LoVo (cell line): ENCODE measurements around the gene PRKRIP1.
"Not testable (repeated sequence)": the region's sequence is repeated elsewhere in the genome, so short reads cannot be mapped to it uniquely, and the experiment has no call there.

Experiments
- DNase-seq: peaks from one replicate; pipeline ENCODE4 v3.0.0-alpha.2; 2016; ENCODE audit warnings: low spot score

Gene PRKRIP1

GRCh38 chr7:102395873-102396709 lies at the start of gene PRKRIP1:
Gene PRKRIP1 (plus strand): TSS chr7:102396363. CDS start chr7:102396412, 49 bp downstream.
- peak; percentile 95 for DNase-seq

- not testable (repeated sequence) for DNase-seq
These were observed 49.2 kb upstream of the PRKRIP1 start for GRCh38 chr7:102346983-102347382.

- DNase-seq = not testable (repeated sequence)
These were observed 39.8 kb upstream of the PRKRIP1 start, which contains the start of gene SPDYE6 for GRCh38 chr7:102356344-102356743. Gene SPDYE6 (minus strand): TSS chr7:102356444. CDS start chr7:102356023, 421 bp downstream.

- DNase-seq = peak; percentile 99
These were observed 32.4 kb upstream of the PRKRIP1 start for GRCh38 chr7:102363549-102364393.

- DNase-seq = not testable (repeated sequence)
These were observed 31.7 kb upstream of the PRKRIP1 start for GRCh38 chr7:102364394-102364886.

- DNase-seq = not testable (repeated sequence)
These were observed 30.8 kb upstream of the PRKRIP1 start for GRCh38 chr7:102365390-102365789.

- not testable (repeated sequence) for DNase-seq
These were observed 26.1 kb upstream of the PRKRIP1 start for GRCh38 chr7:102370038-102370437.

- DNase-seq = not testable (repeated sequence)
These were observed 23.4 kb upstream of the PRKRIP1 start for GRCh38 chr7:102372796-102373195.

GRCh38 chr7:102376964-102377466 lies 19.1 kb upstream of the PRKRIP1 start:
- no peak for DNase-seq

GRCh38 chr7:102380837-102381236 lies 15.3 kb upstream of the PRKRIP1 start:
- DNase-seq = not testable (repeated sequence)

- DNase-seq = not testable (repeated sequence)
These were observed 14.3 kb upstream of the PRKRIP1 start for GRCh38 chr7:102381696-102382425.

GRCh38 chr7:102387064-102387463 lies 9.1 kb upstream of the PRKRIP1 start:
- DNase-seq = no peak

GRCh38 chr7:102389810-102390209 lies 6.4 kb upstream of the PRKRIP1 start:
- DNase-seq = no peak

- DNase-seq = peak; percentile 83
These were observed 5.3 kb upstream of the PRKRIP1 start for GRCh38 chr7:102390697-102391484.

- no peak for DNase-seq
These were observed 3.8 kb upstream of the PRKRIP1 start for GRCh38 chr7:102392330-102392729.

- peak; percentile 72 for DNase-seq
These were observed 2.7 kb upstream of the PRKRIP1 start for GRCh38 chr7:102393467-102393866.

- no peak for DNase-seq
These were observed 631 bp upstream of the PRKRIP1 start for GRCh38 chr7:102395592-102395872.

GRCh38 chr7:102396710-102397019 lies 502 bp downstream of the PRKRIP1 start:
- DNase-seq = no peak

- DNase-seq = no peak
These were observed 2.4 kb downstream of the PRKRIP1 start for GRCh38 chr7:102398543-102398942.

- DNase-seq = no peak
These were observed 4.2 kb downstream of the PRKRIP1 start for GRCh38 chr7:102400360-102400759.

GRCh38 chr7:102403563-102403962 lies 7.4 kb downstream of the PRKRIP1 start:
- DNase-seq = no peak
